Measurements from ENCODE around the gene TOM1.

- TF ChIP-seq CTCF (IDR thresholded peaks at IDR 0.05; ENCODE audit: low read depth, low read length) (no peak), POLR2A (IDR thresholded peaks at IDR 0.05; ENCODE audit: extremely low read depth, insufficient read length) (no peak)
Measured at GRCh38 chr22:35330258-35330861, 30.7 kb downstream of the TOM1 start.
